NCI-H1417 treated with DMSO at 0.1 percent for 48 hours (cell line): Measurements from ENCODE around the gene MRS2.
"Not testable (repeated sequence)": the region's sequence is repeated elsewhere in the genome, so short reads cannot be mapped to it uniquely, and the experiment has no call there.

Source experiments
- DNase-seq: peaks from one replicate; lab custom pipeline; 2025; lab: John Stamatoyannopoulos, UW

Gene MRS2

GRCh38 chr6:24402697-24403500 is at the start of gene MRS2:
Gene MRS2 (plus strand): TSS chr6:24402936. CDS start chr6:24403047, 111 bp downstream.
- DNase-seq: peak; percentile 78

GRCh38 chr6:24353861-24354260 is 48.9 kb upstream of the MRS2 start:
- DNase-seq: no peak

GRCh38 chr6:24355393-24355792 is 47.3 kb upstream of the MRS2 start:
- DNase-seq: no peak

GRCh38 chr6:24356310-24356973 is 46.3 kb upstream of the MRS2 start:
- DNase-seq: no peak

GRCh38 chr6:24357336-24358218 is 45.2 kb upstream of the MRS2 start, which contains the start of gene DCDC2:
Gene DCDC2 (minus strand): TSS chr6:24358059. CDS start chr6:24357750, 309 bp downstream.
- no peak for DNase-seq

GRCh38 chr6:24358219-24358821 is 44.4 kb upstream of the MRS2 start:
- no peak for DNase-seq

GRCh38 chr6:24359640-24360454 is 42.9 kb upstream of the MRS2 start:
- peak; percentile 76 for DNase-seq

GRCh38 chr6:24362363-24362762 is 40.4 kb upstream of the MRS2 start:
- not testable (repeated sequence) for DNase-seq

GRCh38 chr6:24365103-24365633 is 37.6 kb upstream of the MRS2 start:
- not testable (repeated sequence) for DNase-seq

- DNase-seq: no peak
Observed at GRCh38 chr6:24374612-24375011, 28.1 kb upstream of the MRS2 start.

- DNase-seq: no peak
Observed at GRCh38 chr6:24376871-24377270, 25.9 kb upstream of the MRS2 start.

GRCh38 chr6:24378473-24379097 is 24.2 kb upstream of the MRS2 start:
- no peak for DNase-seq

GRCh38 chr6:24381476-24382219 is 21.1 kb upstream of the MRS2 start:
- no peak for DNase-seq

GRCh38 chr6:24382220-24382540 is 20.6 kb upstream of the MRS2 start:
- no peak for DNase-seq

GRCh38 chr6:24382891-24383494 is 19.7 kb upstream of the MRS2 start:
- not testable (repeated sequence) for DNase-seq

GRCh38 chr6:24384369-24385130 is 18.2 kb upstream of the MRS2 start:
- DNase-seq: not testable (repeated sequence)

GRCh38 chr6:24385536-24386269 is 17.0 kb upstream of the MRS2 start:
- no peak for DNase-seq

GRCh38 chr6:24387818-24388217 is 14.9 kb upstream of the MRS2 start:
- no peak for DNase-seq
